HG03280 (cell line): ENCODE data around the gene TP53AIP1.

ENCODE experiments used
- ATAC-seq: cut with Tn5 transposase; IDR thresholded peaks from one replicate; pipeline ENCODE4 v1.9.1; 2021; ENCODE audit warnings: mild to moderate bottlenecking, moderate library complexity; ENCODE audit not compliant: unreplicated experiment

The TP53AIP1 gene, protein sequence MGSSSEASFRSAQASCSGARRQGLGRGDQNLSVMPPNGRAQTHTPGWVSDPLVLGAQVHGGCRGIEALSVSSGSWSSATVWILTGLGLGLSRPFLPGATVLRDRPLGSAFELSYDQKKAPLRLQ

DNA sequence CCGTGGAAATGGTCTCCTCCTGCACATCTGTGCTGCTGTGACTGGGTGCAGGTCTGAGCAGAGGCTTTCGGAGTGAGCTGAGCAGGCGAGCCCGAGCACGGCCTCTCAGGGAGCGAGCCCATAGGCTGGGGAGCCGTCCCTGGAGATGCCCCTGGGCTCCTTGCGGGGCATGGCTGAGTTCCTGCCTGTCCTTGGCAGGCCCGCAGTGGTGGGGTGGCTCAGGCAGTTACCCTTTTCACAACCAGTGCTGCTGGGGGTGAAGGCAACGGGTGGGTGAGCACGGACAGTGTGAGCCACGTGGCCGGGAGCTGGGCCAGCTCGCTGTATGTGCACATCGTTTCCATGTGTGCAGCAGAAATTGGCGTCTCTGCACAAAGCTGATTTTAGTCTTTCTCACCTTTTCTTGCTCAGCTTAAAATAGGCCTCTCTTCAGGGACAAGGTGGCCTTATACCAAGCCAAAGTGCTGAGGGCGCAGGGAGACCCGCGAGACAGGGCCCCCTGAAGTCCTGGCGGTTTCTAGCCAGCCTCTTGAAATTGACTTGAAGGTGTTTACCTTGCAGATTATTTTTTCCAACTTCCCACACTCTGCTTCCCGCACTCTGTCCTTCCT lies at the start of gene TP53AIP1:
Gene TP53AIP1 (minus strand): TSS at position 55 of the 611 bp plus-strand sequence. CDS start 5,053 bp downstream, outside the sequence.
- no peak for ATAC-seq

DNA sequence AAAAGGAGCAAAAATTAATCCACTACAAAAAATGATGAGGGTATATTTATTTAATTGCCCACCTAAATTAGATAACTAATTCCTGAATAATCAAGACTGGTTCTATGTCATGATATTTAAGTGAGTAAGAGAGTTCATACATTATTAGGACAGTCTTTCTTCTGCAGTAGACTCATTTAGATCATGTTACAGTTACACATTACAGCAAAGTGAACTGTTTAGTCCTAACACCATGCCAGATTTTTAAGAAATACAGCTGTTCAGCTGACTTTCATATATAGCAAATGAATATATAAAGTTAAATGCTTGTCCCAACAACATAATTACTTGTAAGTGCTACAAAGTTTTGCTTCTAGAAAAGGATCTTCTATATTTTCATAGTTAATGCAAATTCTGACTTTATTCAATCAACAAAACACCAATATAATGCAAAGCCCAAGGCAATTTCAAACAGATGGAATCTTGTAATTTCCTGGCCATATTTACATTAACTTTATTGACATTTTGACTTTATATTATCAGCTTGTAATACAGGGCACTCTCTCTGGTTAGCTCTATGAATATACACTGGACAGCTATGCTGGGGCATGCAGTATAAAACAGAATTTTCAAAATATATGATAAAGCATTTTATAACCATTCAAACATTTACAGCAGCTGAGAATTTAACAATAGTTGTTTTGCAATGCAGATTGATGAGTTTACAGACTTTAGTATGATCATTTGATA lies 45.7 kb upstream of the TP53AIP1 start:
- ATAC-seq: no peak

DNA sequence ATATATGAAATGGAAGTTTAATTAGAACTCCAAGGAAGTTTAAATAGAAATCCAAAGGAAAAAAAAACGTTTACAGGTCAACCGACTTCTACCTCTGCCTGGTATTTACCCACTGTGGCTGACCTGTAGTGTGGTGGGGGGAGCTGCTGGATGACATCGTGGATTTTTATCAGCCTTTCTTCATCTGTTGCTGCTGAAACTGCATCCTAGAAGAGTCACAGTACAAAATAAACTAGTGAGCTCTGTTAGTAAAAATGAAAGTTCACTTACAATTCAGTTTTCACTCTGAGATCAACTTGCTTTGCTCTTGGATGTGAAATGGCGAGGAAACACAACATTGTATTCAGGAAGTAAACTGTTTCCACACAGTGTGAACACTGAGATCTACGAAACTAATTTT lies 43.2 kb upstream of the TP53AIP1 start:
- no peak for ATAC-seq

DNA sequence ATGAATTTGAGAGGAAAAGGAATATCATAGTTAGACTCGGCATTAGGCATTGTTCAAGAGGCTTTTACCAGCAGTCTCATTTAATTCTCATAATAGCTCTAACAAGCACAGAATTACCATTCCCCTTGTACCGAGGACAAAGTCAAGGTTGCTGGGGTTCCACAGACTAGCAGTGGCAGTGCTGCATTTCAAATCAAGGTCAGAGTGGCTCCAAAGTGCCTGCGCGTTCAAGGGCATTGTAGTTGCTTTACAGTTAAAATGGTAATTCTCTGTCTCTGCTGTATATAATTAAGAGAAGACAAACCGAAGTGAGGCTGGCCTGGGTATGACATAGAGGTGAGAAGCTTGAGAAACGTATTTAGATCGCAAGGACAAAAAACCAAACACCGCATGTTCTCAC lies 40.4 kb upstream of the TP53AIP1 start:
- ATAC-seq: no peak

DNA sequence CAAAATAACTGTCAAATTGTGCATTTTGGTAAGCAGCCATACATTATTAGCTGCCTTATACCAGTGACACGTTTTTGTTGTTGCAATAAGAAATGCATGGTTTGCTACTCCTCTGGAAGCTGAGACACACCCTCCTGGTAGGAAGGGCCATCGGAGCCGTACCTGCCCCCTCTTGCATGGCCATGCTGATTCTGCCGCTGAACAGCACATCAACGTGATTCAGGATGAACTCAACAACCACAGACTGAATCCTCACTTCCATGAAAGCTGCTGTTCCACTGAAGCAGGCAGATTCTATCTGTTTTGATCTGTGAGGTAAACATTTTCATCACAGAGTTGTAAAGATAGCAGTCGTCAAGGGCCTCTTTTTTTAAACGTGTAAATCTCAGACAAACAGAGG lies 38.6 kb upstream of the TP53AIP1 start:
- ATAC-seq: no peak

DNA sequence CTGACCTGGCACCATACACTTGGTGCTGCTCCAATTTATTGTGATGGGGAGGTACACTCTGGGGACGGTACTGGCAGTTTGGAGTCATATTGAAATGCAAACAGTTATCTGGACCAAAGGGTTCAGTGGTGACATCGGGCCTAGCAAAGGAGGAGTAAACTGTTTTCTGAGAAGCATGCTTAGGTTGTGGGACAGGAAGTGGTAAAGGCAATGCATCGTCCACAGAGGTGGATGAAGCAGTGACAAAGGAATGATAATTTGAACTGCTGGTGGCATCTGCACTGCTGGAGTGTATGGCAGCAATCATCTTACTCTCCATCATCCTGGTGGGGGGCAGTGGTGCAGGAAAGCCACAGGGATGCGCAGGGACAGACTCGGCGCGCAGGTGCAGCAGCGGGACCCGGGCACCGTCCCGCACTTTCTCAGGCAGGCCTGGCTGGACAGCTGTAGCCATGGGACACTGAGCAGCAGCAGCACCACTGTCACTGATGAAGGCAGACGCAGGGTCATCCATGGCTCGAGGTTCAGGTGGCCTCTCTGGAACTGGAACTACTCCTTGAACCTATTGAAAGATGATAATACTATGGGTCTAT lies 28.0 kb upstream of the TP53AIP1 start:
- no peak for ATAC-seq

DNA sequence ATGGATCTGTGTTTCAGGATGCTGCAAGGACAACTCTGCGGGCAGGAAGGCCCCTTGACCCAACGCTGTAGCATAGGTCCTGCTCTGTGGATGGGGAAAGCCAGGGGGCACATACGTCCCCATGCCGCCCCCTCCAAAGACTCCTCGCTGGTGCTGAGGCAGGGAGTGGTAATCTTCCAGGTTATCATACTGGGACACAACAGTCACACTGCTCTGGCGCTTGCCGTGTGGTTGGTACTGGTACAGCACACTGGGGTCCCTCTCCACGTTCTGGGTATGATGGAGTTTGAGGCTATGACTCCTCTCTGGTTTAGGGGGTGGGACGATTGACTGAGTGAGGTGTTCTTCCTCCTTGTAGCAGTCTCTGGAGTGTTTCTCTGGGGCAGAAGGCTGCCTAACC lies 26.2 kb upstream of the TP53AIP1 start:
- no peak for ATAC-seq

DNA sequence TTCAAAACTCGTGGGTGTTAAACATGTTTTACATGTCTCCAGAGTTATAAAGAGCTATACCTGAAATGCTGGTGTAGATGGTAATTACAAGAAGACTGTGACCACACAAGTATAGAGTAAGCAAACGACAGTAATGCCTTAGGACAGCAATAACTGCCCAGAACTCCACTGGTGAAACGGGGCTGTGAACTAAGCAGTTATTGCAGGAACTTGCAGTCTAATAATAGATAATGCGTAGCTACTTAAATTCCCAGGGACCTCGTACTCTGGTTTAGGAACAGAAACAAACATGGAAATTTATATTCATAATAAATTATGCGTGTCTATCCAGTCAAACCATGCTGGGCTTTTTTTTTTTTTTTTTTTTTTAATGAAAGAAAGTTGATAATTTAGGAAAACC lies 24.9 kb upstream of the TP53AIP1 start:
- ATAC-seq: no peak

DNA sequence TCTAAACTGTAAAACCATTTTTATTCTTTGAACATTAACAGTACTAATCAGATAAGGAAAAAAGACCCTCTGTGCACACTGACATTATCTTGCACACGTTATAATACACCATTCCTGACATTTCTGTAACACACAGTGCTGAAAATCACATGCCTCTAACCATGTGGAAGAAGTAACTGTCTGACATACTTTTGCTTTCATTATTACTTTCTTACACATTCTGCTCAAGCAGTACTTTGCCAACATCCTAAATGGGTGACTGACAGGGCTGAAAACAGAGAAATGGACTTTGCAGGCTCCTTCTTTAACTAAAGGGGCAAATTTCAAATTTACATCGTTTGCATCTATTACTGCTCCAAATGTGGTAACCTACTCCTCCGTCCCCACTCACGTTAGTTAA lies 22.8 kb upstream of the TP53AIP1 start:
- ATAC-seq: peak; percentile 95

DNA sequence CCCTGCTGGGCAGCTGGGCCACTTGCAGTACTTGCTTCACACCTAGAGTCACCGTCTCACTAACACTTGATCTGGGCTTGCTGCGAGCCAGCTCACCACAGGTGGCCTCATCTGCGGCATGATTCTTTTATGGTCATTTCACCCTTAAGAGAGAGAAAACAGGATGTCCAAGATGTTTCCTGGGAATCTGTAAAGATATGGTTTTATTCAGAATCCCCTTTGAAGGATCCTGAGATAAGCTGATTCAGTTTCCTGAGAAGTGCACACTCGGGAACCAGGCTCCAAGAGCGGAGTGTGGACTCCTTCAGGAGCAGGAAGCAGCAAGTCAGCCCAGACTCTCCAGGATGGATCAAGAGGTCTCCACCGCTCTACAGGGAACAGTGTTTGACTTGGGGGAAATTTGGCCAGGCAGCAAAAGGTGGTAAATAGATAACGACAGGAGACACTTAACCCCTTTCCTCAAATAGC lies 21.8 kb upstream of the TP53AIP1 start:
- ATAC-seq: no peak

DNA sequence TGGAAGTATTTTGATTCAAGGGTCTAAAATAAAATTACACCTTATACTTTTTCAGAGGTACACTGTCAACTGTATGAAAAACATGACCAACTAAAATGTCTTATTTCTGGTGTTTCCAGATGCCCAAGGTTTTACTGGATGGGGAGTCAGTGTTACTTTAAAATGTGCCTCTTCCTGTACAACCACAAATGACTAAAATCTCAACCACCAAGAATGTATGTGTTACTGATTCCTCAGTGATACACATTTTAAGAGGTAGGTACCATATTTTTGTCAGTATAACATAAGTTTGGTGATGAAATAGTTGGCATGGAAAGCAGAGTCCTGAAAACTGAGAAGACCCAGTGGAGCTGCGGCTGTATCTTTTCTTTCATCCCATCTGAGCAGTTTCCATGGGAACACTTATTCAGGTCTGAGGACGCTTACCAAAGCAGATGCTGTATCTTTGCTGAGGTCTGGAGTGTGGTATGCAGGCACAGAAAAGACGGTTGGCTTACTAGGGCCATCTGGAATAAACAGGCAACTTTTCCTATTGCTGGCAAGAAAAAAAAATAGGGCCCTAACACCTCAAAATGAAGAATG lies 21.2 kb upstream of the TP53AIP1 start:
- ATAC-seq: no peak

DNA sequence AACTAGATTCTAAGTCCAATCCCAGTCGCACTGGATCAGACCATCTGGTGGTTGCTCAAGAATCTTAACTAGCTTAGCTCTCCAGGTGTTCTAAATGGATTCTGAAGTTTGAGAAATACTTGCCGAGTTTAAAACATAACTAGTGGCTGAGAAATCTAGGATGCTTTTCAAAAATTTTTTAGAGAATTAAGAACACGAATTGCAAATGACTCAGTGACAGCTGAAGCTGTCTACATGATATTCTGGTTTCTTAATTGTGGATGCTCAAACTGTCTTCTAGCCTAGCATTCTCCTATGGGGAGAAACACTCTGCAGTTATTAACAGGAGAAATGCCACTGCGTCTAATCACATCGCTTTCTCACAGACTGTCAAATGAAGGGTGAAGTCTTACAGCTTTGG lies 20.2 kb upstream of the TP53AIP1 start:
- ATAC-seq: no peak

DNA sequence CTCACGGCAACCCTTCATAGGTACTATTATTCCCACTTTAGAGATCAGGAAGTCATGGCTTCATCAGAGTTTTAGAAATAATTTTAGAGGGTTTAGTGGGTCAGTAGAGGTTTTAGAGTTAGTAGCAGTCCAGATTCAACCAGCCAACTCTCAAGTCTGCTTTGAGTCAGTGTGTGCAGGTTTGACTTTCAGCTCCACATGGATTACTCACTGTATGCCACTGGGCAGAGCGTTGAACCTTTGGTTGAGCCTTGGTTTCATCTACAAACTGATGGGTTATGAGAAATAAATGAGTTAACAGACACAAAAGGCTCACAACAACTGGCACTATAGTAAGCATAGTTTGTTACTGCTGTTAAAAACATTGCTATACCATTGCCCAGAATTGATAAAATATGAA lies 19.0 kb upstream of the TP53AIP1 start:
- ATAC-seq: no peak

DNA sequence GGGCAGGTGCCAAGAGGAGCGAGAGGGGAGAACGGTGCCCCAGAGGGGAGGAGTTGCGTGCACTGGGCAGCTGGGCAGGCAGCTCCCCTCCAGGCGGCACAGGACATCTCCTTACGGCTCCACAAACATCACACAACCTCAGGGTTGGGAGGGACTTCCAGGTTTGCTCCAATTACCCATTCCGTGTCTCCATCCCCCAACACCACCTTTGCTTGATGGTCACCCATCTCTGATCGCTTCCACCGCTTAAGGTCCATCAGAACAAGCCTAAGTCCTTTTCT lies 14.5 kb upstream of the TP53AIP1 start:
- ATAC-seq: no peak

DNA sequence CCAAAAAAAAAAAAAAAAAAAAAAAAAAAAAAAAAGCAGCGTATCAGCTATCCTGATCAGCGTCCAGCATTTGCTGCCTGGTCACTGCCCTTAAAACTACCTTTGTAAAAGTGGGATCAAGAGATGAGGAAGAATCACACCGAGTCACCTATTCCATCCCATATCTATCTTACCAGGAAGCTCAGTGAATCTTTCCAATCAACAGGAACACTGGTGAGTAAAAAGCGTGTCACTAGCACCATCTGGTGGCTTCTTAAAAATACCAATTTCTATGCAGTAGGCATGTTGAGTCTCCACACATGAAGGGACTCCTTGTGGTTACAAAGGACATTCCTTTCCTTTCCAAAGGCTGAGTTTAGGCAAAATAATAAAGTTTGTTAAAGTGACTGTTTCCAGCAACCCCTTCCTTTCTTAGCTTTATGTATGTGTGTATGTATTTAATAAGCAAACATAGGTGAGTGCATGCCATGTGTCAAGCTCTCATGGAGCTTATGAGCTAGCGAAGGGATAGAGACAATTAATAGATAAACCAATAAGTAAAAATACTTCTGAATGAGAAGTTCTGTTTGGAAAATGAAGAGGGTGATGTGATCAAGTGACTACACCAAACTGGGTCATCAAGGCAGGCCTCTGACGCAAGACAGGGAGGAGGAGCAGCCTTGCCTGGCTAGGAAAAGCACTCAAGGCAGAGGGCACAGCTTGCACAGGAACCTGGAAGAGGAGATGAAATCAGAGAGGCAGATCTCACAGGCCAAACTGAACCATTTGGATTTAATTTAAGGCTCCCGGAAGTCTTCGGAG lies 13.9 kb upstream of the TP53AIP1 start:
- ATAC-seq: peak; percentile 55

DNA sequence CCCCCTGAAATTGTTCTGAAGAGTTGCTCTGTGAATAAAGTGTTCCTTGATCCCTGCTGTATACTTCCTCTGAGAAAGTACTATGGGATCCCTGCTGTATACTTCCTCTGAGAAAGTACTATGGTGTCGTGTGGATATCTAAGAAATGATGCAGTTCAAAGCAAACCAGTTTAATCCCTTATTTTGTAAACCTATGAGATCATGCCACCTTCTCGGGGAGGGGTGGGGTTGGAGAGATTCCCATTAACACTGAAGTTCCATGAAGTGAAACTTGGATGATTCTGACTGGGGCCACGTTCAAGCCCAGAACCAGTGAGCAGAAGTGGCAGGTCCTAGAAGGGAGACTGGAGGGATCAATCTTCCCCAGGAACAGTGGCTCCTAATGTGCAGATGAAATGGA lies 13.0 kb upstream of the TP53AIP1 start:
- no peak for ATAC-seq

DNA sequence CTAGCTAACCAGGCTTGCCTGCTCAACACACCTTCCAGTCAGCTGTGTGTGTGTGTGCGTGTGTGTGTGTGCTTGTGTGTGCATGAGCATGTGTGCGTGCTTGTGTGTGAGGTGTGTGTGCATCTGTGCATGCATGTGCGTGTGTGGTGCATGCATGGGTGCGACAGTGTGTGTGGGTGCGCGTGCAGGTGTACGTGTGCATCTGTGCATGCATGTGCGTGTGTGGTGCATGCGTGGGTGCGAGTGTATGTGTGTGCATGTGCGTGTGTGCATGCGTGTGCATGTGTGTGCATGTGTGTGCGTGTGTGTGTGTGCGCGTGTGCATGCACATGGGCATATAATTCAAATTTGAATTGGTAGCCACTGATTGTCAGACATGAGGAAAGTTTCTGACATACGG lies 10.5 kb upstream of the TP53AIP1 start:
- no peak for ATAC-seq

DNA sequence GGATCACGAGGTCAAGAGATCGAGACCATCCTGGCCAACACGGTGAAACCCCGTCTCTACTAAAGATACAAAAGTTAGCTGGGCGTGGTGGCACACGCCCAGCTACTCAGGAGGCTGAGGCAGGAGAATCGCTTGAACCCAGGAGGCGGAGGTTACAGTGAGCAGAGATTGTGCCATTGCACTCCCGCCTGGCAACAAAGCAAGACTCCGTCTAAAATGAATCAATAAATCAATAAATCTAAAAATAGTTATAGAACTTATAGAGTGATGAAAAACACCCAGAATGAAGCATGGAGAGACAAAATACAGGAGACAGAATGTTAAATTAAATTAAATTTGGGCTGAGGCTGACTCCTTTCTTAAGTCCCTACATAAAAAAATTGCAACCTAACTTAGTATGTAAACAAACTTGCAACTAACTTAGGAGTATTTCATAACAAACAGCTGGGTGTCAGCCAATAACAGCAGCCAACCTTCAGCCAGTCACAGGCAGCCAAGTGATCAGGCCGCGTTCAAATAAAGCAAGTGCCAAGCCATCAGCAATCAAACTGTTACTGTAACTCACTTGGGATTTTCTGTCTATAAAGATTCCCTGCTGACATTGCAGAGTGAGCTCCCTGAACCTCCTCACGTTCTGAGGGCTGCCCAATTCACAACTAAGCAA lies 7.3 kb upstream of the TP53AIP1 start:
- no peak for ATAC-seq

DNA sequence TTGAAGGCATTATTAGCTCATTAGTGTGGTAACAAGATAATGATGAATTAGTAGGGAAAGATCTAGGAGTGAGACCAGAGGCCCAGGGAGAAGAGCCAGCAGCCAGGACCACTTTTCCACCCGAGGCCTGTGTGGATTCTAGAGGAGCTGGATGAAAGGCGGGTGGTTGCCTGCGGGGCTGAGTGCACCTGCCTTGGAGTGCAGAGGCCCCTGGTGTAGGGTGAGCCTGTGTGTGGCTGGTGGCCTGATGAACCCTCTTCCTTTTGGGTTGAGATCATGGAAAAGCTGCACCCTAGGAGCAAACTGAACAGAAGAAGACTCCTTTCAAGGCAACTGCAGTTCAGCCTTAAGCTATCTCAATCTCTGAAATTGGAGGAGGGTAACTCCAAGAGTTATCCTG lies 5.9 kb upstream of the TP53AIP1 start:
- ATAC-seq: no peak

DNA sequence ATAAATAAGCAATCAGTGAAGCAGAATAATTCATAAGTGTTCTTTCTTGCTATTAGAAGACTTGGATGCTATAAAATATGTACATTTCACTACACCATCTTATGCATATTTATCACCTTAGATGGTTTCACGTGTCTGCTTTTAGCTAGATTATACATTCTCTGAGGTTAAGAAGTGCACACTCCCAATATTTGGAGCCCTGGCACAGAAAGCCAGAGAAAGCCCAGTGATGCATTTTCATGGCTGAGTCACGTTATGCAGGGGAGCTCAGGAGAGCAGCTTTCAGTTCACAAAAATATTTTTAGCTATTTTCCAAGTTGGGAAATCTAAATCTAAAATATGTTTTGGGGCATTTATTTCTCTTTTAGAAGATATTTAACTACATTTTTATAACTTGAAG lies 5.1 kb upstream of the TP53AIP1 start:
- no peak for ATAC-seq

DNA sequence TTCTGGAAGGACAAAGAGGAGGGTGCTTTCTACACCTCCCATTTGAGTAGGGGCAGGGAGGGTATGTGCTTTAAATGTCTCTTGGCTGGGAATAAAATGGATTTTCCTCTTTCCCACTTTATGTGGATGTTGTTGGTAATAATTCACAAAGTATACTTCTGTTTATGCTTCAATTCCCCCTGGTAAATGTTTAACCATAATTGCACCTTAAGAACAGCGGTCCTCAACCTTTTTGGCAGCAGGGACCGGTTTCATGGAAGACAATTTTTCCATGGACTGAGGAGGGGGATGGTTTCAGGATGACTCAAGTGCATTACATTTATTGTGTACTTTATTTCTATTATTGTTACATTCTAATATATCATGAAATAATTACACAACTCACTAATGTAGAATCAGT lies 4.0 kb upstream of the TP53AIP1 start:
- no peak for ATAC-seq
